ENCODE results near the gene BCL2L2.
"Not testable (repeated sequence)": the region's sequence is repeated elsewhere in the genome, so short reads cannot be mapped to it uniquely, and the experiment has no call there.

The BCL2L2 gene, protein sequence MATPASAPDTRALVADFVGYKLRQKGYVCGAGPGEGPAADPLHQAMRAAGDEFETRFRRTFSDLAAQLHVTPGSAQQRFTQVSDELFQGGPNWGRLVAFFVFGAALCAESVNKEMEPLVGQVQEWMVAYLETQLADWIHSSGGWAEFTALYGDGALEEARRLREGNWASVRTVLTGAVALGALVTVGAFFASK

DNA sequence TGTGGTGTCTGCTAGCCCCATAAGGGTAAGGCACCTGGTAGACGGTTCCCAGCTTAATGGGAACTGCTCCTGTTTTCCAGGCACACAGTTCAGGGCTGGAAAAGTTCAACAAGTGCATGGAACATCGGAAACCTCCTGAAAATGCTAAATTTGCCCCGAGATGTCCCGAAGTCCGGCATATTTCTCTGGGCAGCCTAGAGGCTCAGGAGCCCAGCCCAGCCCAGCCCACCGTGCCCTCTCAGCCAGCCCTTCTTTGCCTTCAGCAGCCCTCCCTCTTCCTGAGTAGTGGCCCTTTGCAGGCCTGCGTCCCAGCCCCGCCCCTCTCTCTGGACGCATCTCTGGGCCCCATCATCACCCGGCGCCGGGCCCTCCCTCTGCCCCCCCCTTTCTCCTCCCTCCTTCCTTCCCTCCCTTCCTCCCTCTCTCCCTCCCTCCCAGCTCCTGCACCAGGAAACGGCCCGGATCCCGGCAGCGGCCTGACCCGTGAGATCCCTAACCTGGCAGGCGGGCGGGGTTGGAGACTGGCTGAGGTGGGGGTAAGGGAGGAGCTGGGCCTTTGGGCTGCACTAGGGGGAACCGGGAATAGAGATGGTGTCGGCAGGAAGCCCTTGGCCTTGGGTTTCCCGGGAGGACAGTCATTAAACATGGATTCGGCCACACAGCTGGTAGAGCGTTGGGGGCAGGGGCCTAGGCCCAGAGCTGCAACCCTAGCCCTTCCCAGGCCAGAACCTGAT, at the start of gene BCL2L2:
Gene BCL2L2, plus strand, starts transcription at position 422 of the 734 bp plus-strand sequence. CDS start 935 bp downstream, outside the sequence.
- DNase-seq, result no peak

DNA sequence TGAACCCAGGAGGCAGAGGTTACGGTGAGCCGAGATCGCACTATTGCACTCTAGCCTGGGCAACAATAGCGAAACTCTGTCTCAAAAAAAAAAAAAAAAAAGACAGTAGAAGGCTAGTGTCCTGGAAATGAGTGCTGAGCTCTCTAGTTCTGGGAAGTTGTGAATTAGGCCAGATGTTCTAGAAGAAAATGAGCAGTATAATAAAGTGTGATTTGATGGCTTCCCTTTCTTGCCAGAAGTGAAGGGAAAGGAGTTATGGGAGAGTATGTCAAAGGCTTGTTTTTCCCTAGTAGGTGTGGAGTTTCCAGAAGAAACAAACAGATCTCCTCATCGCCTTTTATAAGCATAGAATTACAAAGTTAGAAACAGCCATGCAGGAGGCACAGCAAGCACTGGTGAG, 48.4 kb upstream of the BCL2L2 start:
- no peak for DNase-seq

DNA sequence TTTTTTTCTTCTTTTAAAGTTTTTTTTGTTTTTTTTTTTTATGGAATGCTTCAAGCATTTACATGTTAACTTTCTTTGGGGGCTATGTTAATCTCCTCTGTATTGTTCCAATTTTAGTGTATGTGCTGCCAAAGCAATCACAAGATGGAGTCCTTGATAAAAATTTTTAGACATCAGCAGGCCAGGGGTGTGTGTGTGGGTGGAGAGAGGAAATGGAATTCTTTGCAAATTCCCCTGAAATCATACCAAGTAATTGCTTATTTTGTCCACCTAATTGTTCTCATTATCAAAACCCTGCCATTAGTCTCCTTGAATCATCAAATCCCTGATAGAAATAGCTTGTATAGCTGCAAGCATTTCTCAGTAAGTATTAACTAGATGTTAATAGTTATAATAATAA, 47.2 kb upstream of the BCL2L2 start:
- DNase-seq, result no peak

DNA sequence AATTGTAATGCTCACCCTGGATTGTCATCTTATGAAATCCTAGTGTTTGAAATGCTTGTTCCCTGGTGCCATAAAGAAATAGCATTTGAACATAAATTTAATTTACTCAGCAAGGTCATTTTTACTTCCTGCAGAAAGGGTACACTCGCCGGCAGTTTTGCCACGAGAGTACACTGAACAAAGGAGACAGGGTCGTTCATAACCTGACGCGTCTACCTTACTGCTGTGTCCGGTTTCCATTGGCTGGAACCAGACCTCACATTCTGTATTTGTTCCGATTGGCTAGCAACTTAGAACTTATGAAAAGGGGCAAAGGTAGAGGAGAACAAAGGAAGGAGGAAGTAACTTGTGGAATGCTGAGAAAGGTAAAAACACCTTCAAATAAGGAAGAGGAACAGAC, 45.8 kb upstream of the BCL2L2 start:
- not testable (repeated sequence) for DNase-seq

DNA sequence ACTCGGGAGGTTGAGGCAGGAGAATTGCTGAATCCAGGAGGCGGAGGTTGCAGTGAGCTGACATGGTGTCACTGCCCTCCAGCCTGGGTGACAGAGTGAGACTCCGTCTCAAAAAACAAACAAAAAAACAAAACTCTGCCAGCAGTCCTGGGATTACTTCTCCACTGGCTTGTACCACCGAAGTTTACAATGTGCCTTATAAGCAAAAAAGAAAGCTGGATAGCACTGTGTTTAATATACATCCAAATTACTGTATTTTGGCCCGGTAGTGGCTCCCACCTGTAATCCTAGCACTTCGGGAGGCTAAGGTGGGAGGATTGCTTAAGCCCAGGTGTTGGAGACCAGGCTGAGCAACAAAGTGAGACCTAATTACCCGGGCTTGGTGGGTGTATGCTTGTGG, 37.4 kb upstream of the BCL2L2 start:
- DNase-seq, result no peak

DNA sequence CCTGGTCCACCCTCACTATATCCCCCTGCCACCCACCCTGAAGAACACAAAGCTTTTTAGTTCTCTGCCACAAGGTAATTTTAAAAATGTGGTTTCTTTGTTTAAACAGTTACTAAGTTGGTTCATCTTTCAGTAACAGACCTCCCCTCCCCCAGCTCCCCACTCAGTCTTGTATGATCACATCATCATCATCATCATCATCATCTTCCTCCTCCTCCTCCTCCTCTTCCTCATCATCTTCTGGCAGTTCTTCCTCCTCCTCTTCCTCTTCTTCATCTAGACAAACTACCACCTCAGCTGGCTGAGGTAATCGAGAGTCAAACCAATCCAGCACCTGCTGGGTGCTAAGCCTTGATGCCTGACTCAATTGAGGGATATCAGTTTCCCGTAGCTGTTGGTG, 31.2 kb upstream of the BCL2L2 start:
- DNase-seq, result no peak

DNA sequence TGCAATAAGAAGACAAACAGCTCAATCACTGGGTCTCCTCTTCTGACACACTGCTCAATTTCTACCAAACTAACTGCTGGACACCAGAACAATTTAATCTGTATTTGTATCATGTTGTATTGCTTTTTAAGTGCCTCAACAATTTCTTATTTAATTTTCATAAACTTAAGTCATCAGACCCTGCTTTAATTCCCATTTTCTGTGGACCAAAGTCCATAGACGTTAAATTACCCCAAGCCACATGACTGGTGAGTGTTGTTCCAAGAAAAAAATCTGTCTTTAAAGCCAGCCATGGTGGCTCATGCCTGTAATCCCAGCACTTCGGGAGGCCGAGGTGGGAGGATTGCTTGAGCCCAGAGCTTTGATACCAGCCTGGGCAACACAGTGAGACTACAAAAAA, 29.4 kb upstream of the BCL2L2 start:
- no peak for DNase-seq

DNA sequence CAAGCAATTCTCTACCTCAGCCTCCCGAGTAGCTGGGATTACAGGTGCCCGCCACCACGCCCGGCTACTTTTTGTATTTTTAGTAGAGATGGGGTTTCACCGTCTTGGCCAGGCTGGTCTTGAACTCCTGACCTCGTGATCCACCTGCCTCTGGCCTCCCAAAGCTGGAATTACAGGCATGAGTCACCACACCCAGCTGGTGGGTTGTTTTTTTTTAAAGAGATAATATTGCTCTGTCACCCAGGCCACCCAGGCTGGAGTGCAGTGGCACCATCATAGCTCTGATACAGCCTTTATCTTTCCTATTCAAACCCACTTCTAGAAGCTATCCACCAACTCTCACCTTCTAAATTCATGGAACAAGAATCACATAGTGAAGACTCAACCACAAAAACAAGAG, 28.7 kb upstream of the BCL2L2 start:
- not testable (repeated sequence) for DNase-seq

DNA sequence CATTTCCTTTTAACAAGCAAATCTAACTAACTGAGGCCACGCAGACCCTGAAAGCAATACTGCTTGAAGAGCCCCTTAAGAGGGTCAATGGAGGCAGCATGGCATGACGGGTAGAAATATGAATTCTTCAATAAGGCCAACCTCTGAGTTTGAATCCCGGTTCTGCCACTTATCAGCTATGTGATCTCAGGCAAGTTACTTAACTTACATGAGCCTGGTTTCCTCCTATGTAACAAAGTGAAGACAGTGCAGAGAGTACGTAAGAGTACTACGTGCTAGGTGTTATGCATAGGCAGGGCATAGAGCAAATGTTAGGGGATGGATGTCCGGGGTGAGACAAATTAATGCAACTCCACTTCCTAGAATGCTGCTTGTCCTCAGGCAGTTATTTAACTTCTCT, 25.4 kb upstream of the BCL2L2 start:
- no peak for DNase-seq

DNA sequence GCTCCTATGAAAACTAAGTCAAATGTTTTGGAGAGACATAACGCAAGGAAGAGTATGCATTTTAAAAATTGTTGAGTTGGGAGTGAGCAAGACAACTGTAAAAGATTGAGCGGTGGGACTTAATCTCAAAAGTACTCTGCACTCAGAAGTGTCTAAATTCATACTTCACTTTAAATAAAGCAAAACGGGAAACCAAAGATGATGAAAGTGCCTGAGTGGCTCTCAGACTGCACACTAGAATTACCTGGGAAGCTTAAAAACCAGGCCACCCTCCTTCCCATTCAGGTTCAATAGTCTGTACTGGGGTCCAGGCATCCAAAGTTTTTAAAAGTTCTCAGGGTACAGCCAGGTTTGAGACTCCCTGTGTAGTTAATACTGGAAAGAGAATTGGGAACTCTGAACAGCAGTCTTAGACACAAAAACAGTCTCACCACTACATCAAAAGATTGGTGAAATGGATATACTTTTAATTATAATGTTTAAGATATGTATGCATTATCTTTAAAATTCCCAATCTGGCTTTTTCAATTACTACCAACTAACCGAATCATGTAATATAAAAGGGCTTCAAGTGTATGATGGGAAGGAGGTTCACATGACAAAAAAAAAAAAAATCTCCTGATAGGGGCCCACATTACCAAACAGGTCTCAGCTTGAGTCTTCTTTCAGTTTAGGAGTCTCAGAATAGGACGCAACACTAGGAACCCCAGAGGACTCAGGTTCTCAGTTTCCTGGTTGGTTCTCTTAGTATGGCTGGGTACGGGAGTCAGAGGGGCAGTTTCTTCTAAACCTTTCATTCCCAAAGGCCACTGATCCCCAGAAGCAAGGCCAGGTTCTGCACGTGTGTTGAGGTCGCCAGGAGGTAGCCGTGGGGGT, 21.7 kb upstream of the BCL2L2 start:
- DNase-seq, result no peak

DNA sequence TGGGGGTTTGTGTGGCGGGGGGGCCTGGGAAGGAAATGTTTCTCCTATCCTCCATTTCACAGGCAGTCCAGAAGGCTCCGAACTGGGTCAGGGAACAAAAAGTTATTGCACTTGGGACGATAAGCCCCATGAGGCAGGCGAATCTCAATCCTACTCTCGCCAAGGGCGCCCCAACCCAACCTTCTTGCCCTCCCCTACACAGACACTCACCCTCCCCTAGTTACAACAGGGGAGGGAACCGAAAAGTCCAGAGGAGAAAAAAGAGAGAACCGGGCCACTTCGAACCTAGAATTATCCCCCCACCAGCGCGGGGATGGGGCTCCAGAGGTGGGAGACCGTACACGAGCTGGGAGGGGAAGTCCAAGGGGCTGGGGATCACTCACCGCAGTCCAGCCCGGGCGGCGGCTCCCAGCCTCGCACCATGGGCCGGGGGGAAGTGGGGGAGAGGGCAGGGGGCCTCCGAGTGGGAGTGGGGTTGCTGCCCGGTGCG, 21.1 kb upstream of the BCL2L2 start:
- DNase-seq, result no peak

DNA sequence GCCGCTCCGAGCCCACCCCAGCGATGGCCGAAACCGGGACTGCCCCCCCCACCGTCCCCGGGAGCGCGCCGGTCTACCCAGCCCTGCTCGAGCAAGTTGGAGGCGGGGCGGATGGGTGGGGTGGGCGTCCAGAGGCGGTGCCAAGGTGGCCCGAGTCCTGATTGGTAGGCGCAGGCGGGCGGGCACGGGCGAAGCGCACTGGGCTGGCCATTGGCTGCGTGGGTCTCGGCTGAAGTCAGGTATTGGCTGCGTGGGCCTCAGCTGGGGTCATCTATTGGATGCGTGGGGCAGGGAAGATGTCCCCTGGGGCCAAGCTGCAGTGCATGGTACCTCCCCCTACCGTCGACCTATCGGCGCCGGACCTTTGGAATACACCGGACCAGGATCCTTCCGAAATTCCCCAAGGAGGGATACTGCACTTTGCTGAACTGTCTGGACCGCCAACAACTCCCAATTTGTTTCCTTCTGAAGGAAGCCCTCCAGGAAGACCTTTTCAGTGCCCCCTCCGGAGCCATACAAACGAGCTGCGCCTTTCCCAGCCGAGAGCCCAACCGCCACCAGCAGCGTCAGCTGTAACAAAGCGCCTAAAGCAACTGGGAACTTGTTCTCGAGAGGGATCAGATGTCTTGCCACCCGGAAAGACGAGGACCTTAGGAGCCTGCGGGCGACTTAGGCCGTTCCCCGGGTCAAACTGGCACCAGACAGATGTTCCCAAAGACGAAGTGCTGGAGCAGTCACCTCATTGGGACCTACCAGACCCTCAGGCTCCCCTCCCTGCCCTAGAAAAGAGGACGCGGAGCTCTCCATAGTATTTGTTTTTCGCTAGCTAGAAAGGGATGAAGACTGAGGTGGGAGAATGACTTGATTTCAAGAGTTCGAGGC, 20.4 kb upstream of the BCL2L2 start, which contains the start of gene HOMEZ:
Gene HOMEZ, minus strand, starts transcription at position 113 of the 882 bp plus-strand sequence. CDS start 180 bp downstream, outside the sequence.
- peak; percentile 99 for DNase-seq

DNA sequence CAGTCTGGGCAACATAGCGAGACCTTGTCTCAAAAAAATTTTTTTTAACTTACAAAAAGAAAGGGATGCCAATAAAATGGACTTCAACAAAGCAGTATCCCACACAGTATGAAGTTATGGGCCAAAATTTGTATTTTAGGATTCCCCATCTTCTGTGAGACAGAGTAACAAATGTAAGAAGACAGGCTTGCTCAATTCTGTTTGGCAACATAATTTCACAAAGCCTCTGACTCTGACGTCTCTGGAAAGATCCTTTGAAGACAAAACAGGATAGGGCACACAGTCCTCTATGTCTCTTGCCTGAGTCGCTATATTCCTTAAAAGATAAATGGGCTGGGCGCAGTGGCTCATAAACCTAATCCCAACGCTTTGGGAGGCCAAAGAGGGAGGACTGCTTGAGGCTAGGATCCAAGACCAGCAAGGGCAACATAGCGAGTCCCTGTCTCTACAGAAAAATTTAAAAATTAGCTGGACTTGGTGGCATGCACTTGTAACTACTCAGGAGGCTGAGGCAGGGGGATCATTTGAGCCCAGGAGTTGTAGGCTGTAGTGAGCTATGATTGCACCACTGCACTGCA, 19.6 kb upstream of the BCL2L2 start:
- DNase-seq, result no peak

DNA sequence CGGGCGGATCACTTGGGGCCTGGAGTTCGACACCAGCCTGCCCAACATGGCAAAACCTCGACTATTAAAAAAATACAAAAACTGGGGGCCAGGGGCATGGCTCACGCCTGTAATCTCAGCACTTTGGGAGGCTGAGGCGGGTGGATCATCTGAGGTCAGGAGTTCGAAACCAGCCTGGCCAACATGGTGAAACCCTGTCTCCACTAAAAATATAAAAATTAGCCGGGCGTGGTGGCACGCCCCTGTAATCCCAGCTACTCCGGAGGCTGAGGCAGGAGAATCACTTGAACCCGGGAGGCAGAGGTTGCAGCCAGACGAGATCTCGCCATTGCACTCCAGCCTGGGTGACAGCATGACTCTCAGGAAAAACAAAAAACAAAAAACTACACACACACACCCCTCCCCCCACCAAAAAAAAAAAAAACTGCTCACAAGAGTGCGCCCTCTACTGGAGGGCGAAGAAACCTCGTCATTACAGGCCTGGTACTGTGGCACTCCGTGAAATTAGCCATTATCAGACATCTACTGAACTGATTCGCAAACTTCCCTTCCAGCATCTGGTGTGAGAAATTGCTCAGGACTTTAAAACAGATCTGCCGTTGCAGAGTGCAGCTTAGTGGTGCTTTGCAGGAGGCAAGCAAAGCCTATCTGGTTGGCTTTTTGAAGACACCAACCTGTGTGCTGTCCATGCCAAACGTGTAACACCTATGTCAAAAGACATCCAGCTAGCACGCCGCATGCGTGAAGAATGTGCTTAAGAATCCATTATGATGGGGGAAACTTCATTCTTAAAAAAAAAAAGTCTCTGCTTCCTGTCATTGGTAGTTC, 11.7 kb upstream of the BCL2L2 start:
- DNase-seq, result peak; percentile 59

DNA sequence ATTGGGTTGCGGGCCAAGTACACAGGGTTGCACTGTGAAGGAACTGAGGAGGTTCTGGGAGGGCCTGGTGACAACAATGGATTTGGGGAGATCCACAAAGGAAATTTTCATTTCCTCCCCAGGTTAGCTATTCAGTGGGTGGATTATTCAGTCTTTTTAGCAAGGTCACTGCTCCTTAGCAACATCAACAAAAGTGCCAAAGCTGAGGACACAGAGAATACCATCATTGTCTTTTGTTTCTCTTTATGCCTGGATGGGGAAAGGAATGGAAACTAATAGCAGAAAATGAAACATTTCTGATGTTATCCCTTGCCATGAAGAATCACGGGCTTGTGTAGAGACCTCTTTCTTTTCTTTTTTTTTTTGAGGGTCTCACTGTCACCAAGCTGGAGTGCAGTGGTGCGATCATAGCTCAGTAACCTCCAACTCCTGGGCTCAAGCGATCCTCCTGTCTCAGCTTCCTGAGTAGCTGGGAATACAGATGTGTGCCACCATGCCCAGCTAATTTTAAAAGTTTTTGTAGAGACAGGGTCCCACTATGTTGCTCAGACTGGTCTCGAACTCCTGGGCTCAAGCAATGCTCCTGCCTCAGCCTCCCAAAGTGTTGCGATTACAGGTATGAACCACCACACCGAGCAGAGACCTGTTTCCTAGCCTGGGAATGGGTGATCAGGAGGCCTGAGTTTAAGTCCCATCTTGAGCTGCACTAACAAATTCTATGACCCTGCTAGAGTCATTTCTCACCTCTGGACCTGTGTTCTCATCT, 10.4 kb upstream of the BCL2L2 start:
- DNase-seq, result no peak

DNA sequence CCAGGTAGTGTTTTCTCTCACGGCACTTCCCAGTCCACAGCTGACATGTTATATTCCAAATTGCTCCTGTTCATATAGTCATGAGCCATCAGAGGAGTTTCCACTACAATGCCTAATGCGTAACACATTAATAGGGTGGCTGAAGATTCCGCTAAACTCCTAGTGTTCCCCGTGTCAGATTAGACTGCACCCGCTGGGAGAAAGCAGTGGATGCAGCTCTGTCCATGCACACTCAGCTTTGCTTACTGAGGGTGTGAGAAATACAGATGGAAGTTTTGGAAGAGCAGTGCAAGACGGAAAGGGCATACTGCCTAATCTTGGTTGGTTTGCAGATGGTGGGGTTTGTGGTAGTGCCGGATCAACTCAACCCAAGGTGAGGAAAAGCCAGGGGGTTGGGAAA, 9.5 kb upstream of the BCL2L2 start:
- no peak for DNase-seq

DNA sequence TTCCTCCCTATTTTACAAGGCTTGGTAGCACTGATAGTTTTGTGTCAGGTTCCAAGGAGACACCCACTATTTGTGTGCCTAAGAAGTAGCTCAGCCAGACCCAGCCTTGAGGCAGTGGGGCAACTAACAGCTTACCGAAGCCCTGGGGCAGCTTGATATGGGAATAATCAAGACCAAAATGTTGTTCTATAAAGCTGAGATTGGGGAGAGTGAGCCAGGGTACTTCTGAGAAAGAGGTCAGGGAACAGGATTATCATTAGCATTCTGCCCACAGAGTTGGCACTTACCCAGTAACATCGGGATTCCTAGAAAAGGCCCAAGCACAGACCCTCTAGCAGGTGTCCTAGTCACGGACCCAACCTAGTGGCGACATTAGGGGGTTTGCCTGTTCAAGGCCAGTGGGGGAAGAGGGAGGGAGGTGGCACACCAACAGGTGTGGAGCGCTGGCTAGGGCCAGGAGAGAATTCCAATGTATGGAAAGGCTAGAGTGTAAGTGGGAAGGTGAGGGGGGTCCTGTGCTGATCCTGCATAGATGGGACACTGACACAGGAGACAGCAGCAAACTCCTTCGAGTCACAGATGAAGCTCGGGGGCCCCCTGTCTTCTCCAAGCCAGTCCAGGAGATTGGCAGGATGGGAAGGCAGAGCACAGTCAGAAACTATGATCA, 8.9 kb upstream of the BCL2L2 start:
- no peak for DNase-seq

DNA sequence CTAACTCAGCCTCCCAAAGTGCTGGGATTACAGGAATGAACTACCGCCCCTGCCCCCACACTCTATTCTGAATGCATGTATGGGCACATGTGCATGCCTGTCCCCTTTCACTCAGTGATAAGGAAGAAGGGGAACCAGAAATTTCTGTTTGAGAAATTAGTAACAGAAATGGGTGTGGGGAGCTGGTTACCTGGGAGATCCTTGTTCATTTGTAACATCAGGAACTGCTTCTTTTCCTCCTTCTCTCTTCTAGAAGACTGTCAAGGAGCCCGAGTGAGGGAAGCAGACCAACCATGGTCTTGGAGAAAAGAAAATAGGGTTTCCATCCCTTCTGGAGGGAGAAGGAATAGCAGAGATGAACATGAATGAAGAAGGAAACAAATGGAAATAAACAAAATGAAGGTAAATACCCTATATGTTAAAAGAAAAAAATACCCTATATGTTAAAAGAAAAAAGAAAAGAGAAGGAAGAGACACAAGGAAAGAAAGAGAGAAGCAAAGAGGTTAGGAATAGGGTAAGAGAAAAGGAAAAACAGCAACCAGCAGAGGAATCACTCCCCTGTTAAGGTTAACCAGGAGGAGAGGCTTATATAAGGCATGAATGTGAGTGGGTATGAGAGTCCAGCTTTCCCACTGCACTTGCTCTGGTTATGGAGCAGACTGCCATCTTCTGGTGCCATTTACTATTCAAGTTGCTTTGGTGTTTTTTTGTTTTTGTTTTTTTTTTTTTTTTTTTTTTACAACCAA, 7.2 kb upstream of the BCL2L2 start:
- no peak for DNase-seq
